Spleen (tissue), 7 donors: ENCODE measurements around the gene PLXNC1.

Experiments used
- POLR2A ChIP-seq, 3 donors: fragments of 450-650 bp; IDR thresholded peaks; one replicate each; pipeline ENCODE4 v1.5.1; 2017; ENCODE audit warnings: antibody characterized with exemption in 3 of 3, mild to moderate bottlenecking in 1 of 3
- POLR2AphosphoS5 ChIP-seq, 3 donors: sonication (generic); formaldehyde crosslinking; IDR thresholded peaks; one replicate each; pipeline ENCODE4 v1.5.1; 2017; ENCODE audit warnings: antibody characterized with exemption in 3 of 3
- TF ChIP-seq, protein P1 (sequence below), 11 experiments: fragments of 200-600 bp in 7 of 11; fragments of 450-650 bp in 4 of 11; sonication (generic) in 4 of 11; IDR thresholded peaks in 8 of 11; conservative IDR thresholded peaks in 3 of 11; 1 replicate in 7 of 11; 2 replicates in 4 of 11; pipeline versions ENCODE4 v1.4.0 to v1.8.0; 2016 to 2021; ENCODE audit warnings: antibody characterized with exemption in 11 of 11, inconsistent platforms in 4 of 11, mild to moderate bottlenecking in 1 of 11
- donor health status: DM: no; HTN: no; CAD: no; lungs with moderate emphysema.
- donor health status: DM: no; HTN: no; CAD: no.
- donor health status: DM: no; HTN: no; CAD: no.

- TF ChIP-seq POLR2A (IDR thresholded peaks at IDR 0.05) (no peak), POLR2AphosphoS5 (IDR thresholded peaks at IDR 0.05) (no peak)
- TF ChIP-seq, protein P1, sequence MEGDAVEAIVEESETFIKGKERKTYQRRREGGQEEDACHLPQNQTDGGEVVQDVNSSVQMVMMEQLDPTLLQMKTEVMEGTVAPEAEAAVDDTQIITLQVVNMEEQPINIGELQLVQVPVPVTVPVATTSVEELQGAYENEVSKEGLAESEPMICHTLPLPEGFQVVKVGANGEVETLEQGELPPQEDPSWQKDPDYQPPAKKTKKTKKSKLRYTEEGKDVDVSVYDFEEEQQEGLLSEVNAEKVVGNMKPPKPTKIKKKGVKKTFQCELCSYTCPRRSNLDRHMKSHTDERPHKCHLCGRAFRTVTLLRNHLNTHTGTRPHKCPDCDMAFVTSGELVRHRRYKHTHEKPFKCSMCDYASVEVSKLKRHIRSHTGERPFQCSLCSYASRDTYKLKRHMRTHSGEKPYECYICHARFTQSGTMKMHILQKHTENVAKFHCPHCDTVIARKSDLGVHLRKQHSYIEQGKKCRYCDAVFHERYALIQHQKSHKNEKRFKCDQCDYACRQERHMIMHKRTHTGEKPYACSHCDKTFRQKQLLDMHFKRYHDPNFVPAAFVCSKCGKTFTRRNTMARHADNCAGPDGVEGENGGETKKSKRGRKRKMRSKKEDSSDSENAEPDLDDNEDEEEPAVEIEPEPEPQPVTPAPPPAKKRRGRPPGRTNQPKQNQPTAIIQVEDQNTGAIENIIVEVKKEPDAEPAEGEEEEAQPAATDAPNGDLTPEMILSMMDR (IDR thresholded peaks at IDR 0.05 in 8 of 11, conservative IDR thresholded peaks at IDR 0.05 in 3 of 11) = peak; percentile 39 to 80 (median 70)
Observed at GRCh38 chr12:94133964-94134795, 14.2 kb upstream of the PLXNC1 start.
